Neural progenitor cell (in vitro differentiated cells): ENCODE measurements around the gene PROSER1. TPM values are rescaled to one million over a fixed set of nuclear protein-coding genes. Genes with fewer than 3 reads are reported as not detected.

Experiments used
- DNase-seq: peaks from one replicate; pipeline ENCODE4 v3.0.0-alpha.2; 2016; ENCODE audit warnings: low spot score
- H2AFZ ChIP-seq: fragments of 200-600 bp; sonication (generic); replicated peaks from 2 replicates; pipeline ENCODE4 v1.6.1; 2016; ENCODE audit warnings: antibody characterized with exemption
- H3F3A ChIP-seq: fragments of 200-600 bp; sonication (generic); 2 replicates; pipeline ENCODE4 v1.6.1; 2016; ENCODE audit warnings: antibody characterized with exemption, low read depth
- H3K27ac ChIP-seq: fragments of 200-600 bp; sonication (generic); 2 replicates; pipeline ENCODE4 v1.5.1; 2016; ENCODE audit warnings: mild to moderate bottlenecking
- H3K27me3 ChIP-seq: fragments of 200-600 bp; sonication (generic); 2 replicates; pipeline ENCODE4 v1.6.1; 2016; ENCODE audit warnings: mild to moderate bottlenecking, moderate library complexity
- H3K36me3 ChIP-seq: fragments of 200-600 bp; sonication (generic); 2 replicates; pipeline ENCODE4 v1.5.1; 2016
- H3K4me1 ChIP-seq: fragments of 200-600 bp; sonication (generic); 2 replicates; pipeline ENCODE4 v1.6.1; 2016; ENCODE audit warnings: mixed run types
- H3K4me2 ChIP-seq: fragments of 200-600 bp; sonication (generic); 2 replicates; pipeline ENCODE4 v1.6.1; 2016
- H3K4me3 ChIP-seq: fragments of 200-600 bp; sonication (generic); 2 replicates; pipeline ENCODE4 v1.5.1; 2016
- H3K79me2 ChIP-seq: fragments of 200-600 bp; sonication (generic); 2 replicates; pipeline ENCODE4 v1.6.1; 2016; ENCODE audit warnings: low read depth
- H3K9ac ChIP-seq: fragments of 200-600 bp; sonication (generic); 2 replicates; pipeline ENCODE4 v1.6.1; 2016
- H3K9me3 ChIP-seq: fragments of 200-600 bp; sonication (generic); 2 replicates; pipeline ENCODE4 v1.5.1; 2016; ENCODE audit warnings: low read depth
- H4K20me1 ChIP-seq: fragments of 200-600 bp; sonication (generic); 2 replicates; pipeline ENCODE4 v1.6.1; 2016; ENCODE audit warnings: low read depth
- H3K27ac Mint-ChIP-seq: 3 replicates; pipeline ENCODE4 v1.8.0; 2021; ENCODE audit warnings: mixed read lengths
- H3K27me3 Mint-ChIP-seq: 2 replicates; pipeline ENCODE4 v1.8.0; 2022; ENCODE audit warnings: low read depth, mild to moderate bottlenecking, inconsistent platforms, moderate library complexity, mixed read lengths; ENCODE audit not compliant: insufficient read depth
- H3K36me3 Mint-ChIP-seq: 3 replicates; pipeline ENCODE4 v1.8.0; 2021; ENCODE audit warnings: mixed read lengths
- H3K4me1 Mint-ChIP-seq: 3 replicates; pipeline ENCODE4 v1.8.0; 2021; ENCODE audit warnings: mixed read lengths
- H3K4me3 Mint-ChIP-seq: 3 replicates; pipeline ENCODE4 v1.8.0; 2021; ENCODE audit warnings: mild to moderate bottlenecking, moderate library complexity, mixed read lengths
- H3K9me3 Mint-ChIP-seq: 3 replicates; pipeline ENCODE4 v1.8.0; 2020; ENCODE audit warnings: mixed read lengths
- EZH2 ChIP-seq: fragments of 200-600 bp; sonication (generic); IDR thresholded peaks from 2 replicates; pipeline ENCODE4 v1.6.1; 2017; ENCODE audit warnings: antibody characterized with exemption, mild to moderate bottlenecking, moderate library complexity
- EZH2phosphoT487 ChIP-seq: fragments of 200-600 bp; sonication (generic); IDR thresholded peaks from 2 replicates; pipeline ENCODE4 v1.6.1; 2017; ENCODE audit warnings: antibody characterized with exemption
- total RNA-seq: library from RNA; depleted of rRNA; stranded (reverse); fragments of >200 nt; gene quantifications from 2 replicates; pipeline ENCODE4 v1.2.3, GENCODE V29; 2015; ENCODE audit warnings: low replicate concordance
- TF ChIP-seq, protein P1 (sequence below): fragments of 200-600 bp; sonication (generic); IDR thresholded peaks from 2 replicates; pipeline ENCODE4 v1.5.1; 2017; ENCODE audit warnings: antibody characterized with exemption, mild to moderate bottlenecking

The PROSER1 gene
- total RNA-seq, 1 donor from 2014 or later, result 72.0 TPM

- TF ChIP-seq, protein P1, sequence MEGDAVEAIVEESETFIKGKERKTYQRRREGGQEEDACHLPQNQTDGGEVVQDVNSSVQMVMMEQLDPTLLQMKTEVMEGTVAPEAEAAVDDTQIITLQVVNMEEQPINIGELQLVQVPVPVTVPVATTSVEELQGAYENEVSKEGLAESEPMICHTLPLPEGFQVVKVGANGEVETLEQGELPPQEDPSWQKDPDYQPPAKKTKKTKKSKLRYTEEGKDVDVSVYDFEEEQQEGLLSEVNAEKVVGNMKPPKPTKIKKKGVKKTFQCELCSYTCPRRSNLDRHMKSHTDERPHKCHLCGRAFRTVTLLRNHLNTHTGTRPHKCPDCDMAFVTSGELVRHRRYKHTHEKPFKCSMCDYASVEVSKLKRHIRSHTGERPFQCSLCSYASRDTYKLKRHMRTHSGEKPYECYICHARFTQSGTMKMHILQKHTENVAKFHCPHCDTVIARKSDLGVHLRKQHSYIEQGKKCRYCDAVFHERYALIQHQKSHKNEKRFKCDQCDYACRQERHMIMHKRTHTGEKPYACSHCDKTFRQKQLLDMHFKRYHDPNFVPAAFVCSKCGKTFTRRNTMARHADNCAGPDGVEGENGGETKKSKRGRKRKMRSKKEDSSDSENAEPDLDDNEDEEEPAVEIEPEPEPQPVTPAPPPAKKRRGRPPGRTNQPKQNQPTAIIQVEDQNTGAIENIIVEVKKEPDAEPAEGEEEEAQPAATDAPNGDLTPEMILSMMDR, result no peak
- TF ChIP-seq EZH2phosphoT487 (no peak), EZH2 (no peak)
- H3K9ac ChIP-seq, result no peak overlapping the region
- H3K27ac ChIP-seq, result no peak overlapping the region
- peaks cover 7% of the 10 kb centered on the region for H3K36me3 ChIP-seq
- H2AFZ ChIP-seq, result no peak overlapping the region
- H3K4me3 ChIP-seq, result no peak overlapping the region
- Mint-ChIP-seq H3K27me3 (no peaks in the 10 kb centered on the region), H3K27ac (no peak overlapping the region), H3K4me1 (peaks cover 6% of the 10 kb centered on the region), H3K4me3 (no peak overlapping the region), H3K36me3 (peaks cover 4% of the 10 kb centered on the region), H3K9me3 (peaks cover 8% of the 10 kb centered on the region)
- H3F3A ChIP-seq, result peaks cover 4% of the 10 kb centered on the region
- H3K79me2 ChIP-seq, result no peaks in the 10 kb centered on the region
- no peak for DNase-seq
- H3K4me1 ChIP-seq, result peaks cover 4% of the 10 kb centered on the region
- H3K27me3 ChIP-seq, result no peaks in the 10 kb centered on the region
- no peak overlapping the region for H3K4me2 ChIP-seq
- no peaks in the 10 kb centered on the region for H3K9me3 ChIP-seq
- H4K20me1 ChIP-seq, result no peaks in the 10 kb centered on the region
Observed at GRCh38 chr13:39054112-39054511, 16.2 kb upstream of the PROSER1 start.

DNA sequence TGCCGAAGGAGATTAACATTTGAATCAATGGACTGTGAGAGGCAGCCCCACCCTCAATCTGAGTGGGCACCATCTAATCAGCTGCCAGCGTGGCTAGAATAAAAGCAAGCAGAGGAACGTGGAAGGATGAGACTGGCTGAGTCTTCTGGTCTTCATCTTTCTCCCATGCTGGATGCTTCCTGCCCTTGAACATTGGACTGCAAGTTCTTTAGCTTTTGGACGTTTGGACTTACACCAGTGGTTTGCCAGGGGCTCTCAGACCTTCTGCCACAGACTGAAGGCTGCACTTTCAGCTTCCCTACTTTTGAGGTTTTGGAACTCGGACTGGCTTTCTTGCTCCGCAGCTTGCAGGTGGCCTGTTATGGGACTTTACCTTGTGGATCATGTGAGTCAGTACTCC, 15.1 kb upstream of the PROSER1 start:
- H3K4me3 Mint-ChIP-seq, result no peak overlapping the region
- TF ChIP-seq EZH2phosphoT487 (no peak), EZH2 (no peak)
- TF ChIP-seq, protein P1, result no peak
- no peak for DNase-seq
- H3K27me3 Mint-ChIP-seq, result no peaks in the 10 kb centered on the region
- Histone ChIP-seq H3F3A (peaks cover 4% of the 10 kb centered on the region), H3K4me1 (peaks cover 4% of the 10 kb centered on the region), H3K27ac (no peak overlapping the region), H3K4me2 (no peak overlapping the region), H3K79me2 (no peaks in the 10 kb centered on the region), H2AFZ (no peak overlapping the region), H3K9me3 (no peaks in the 10 kb centered on the region), H4K20me1 (no peaks in the 10 kb centered on the region), H3K36me3 (peaks cover 7% of the 10 kb centered on the region), H3K27me3 (no peaks in the 10 kb centered on the region), H3K9ac (no peak overlapping the region), H3K4me3 (no peak overlapping the region)
- H3K4me1 Mint-ChIP-seq, result peaks cover 6% of the 10 kb centered on the region
- H3K9me3 Mint-ChIP-seq, result peaks cover 4% of the 10 kb centered on the region
- peaks cover 7% of the 10 kb centered on the region for H3K36me3 Mint-ChIP-seq
- H3K27ac Mint-ChIP-seq, result no peak overlapping the region

GRCh38 chr13:39051157-39051556, 13.3 kb upstream of the PROSER1 start:
- no peak overlapping the region for H3K4me3 ChIP-seq
- no peak overlapping the region for H3K9ac ChIP-seq
- H3K27me3 ChIP-seq, result no peaks in the 10 kb centered on the region
- peaks cover 7% of the 10 kb centered on the region for H3K36me3 Mint-ChIP-seq
- H3K79me2 ChIP-seq, result no peaks in the 10 kb centered on the region
- H3K27me3 Mint-ChIP-seq, result no peaks in the 10 kb centered on the region
- no peaks in the 10 kb centered on the region for H3K9me3 ChIP-seq
- no peaks in the 10 kb centered on the region for H3K9me3 Mint-ChIP-seq
- peaks cover 8% of the 10 kb centered on the region for H3K4me1 Mint-ChIP-seq
- no peak overlapping the region for H3K4me3 Mint-ChIP-seq
- H3K4me1 ChIP-seq, result peaks cover 4% of the 10 kb centered on the region
- peaks cover 4% of the 10 kb centered on the region for H3F3A ChIP-seq
- H2AFZ ChIP-seq, result no peak overlapping the region
- DNase-seq, result peak; percentile 65
- no peak overlapping the region for H3K27ac ChIP-seq
- no peak overlapping the region for H3K27ac Mint-ChIP-seq
- H3K4me2 ChIP-seq, result no peak overlapping the region
- no peak for TF ChIP-seq EZH2
- TF ChIP-seq, protein P1, result peak; percentile 66
- H3K36me3 ChIP-seq, result peaks cover 7% of the 10 kb centered on the region
- no peaks in the 10 kb centered on the region for H4K20me1 ChIP-seq
